ENCODE measurements around the gene ZNF383.
"Not testable (repeated sequence)": the region's sequence is repeated elsewhere in the genome, so short reads cannot be mapped to it uniquely, and the experiment has no call there.

ZNF383 gene

DNA sequence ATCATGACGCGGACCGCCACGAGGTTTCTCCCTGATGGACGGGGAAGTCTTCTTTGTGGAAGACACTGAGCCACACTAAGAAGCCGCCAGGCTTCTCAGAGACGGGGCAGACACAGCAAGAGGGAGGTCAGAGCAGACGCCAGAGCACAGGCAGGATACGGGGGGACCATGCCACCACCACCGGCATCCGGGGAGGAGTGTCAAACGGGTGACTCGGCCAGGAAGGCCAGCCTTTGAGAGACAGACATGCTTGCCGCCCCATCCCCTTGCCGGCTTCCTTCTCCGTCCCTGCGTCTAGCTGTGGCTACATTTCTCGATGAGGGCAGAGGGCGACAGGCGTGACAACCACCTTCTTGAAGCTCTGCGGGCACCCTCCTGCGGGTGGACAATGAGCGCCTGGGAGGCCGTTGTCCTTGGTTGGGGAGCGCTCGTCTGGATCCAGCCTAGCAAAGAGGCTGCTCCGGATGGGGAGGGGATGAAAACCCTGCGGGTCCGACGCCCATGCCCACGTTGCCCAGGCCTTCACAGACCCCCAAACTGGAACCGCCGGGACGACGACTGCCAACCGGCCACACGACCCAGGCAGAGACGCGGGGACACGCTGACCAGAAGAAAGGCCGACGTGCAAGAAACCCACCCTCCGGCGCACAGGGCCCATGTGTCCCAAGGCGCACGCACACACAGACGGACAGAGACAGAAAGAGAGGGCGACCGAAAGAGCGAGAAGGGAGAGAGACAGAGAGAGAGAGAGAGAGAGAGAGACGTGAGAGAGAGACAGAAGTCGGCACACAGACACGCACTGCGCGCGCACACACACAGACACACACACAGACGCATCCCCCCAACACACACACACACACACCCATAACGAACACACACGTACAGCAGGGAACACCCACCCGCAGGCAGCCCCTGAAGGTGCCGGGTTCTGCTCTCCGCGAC, 75.3 kb downstream of the ZNF383 start:
- peak in 1 of 2 donors; percentile 42 for DNase-seq (ENCODE audit: low read depth in 2 of 2)

DNA sequence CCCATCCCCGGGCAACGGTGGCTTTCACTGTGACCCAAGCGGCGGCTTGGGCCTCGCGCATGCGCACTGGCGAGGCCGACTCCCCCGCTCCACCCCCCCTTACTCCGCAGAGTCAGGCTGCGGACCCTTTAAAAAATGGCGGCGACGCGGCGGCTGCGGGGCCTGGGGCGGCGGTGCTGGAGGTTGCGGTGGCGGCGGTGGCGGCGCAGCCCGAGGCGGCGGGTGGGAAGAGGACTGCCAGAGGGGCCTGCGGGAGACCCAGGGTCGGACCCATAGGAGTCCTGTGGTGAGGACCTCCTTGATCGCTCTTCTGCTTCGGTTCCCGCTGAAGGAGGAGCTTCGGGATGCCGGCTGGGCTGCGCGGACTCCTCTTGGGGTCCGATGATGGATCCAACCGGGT, 76.2 kb downstream of the ZNF383 start:
- DNase-seq (ENCODE audit: low read depth in 2 of 2): not testable (repeated sequence)

Measured in stimulated activated CD8-positive, alpha-beta memory T cell treated with anti-CD3 and anti-CD28 coated beads, Interleukin-15, amount 100 ng/mL, for 4 hours (primary cell).